Dedifferentiated amniotic fluid mesenchymal stem cell (primary cell): ENCODE measurements around the gene CHSY1.
"Not testable (repeated sequence)": the region's sequence is repeated elsewhere in the genome, so short reads cannot be mapped to it uniquely, and the experiment has no call there.

Experiments
- DNase-seq: peaks from one replicate; pipeline ENCODE4 v3.0.0-alpha.2; 2016; ENCODE audit errors: extremely low spot score

CHSY1 gene

DNA sequence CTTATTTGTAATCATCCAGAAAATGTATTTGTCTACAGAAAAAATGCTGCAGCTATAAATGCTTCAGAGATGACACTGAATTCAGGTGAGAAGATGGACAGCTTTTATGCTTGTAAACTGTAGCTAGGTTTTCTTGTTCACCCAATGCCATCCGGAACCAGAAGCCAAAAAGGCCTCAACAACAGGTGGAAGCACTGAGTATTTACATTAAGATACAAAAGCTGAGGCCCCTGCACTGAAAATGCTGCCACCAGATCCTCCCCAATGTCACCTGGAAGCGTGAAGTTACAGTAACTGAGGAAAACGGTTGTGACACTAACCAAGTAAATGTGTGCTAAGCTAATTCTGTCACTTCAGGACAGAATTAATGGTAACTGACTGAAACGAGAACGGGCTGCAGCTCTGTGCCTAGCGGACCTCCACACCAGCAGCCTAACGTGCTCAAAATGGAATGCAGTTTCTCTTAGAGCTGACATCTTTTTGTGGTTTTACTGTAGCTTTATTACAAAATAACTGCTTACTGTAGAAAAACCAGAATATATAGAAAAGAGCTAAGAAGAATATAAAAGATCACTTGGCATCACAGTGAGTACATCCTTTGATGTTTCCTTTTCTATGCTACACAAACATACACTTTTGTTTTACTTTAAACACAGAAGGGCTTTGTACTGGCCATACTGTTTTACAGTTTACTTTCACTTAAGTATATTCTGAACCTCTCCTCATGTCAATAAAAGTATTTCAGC is 7.6 kb downstream of the CHSY1 start:
- DNase-seq, result no peak

DNA sequence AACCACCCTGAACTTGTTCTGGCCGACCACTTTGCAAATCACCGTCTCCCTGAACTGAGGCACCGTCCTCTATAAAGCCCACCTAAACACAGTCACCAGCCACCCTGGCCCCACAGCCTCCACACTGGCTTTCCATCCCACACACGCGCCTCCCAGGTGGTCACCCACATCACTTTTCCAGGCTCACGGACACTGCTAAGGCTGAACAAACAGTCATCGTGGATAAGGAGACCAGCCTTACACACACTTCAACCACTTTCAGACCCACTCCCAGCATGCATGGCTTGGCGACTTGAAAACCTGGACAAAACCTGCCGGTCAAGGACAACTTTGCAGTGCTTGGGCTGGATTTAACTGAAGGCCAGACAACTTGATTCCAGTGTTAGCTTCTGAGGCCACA is 8.4 kb downstream of the CHSY1 start:
- no peak for DNase-seq

GRCh38 chr15:101242999-101243336 is 8.9 kb downstream of the CHSY1 start:
- no peak for DNase-seq

DNA sequence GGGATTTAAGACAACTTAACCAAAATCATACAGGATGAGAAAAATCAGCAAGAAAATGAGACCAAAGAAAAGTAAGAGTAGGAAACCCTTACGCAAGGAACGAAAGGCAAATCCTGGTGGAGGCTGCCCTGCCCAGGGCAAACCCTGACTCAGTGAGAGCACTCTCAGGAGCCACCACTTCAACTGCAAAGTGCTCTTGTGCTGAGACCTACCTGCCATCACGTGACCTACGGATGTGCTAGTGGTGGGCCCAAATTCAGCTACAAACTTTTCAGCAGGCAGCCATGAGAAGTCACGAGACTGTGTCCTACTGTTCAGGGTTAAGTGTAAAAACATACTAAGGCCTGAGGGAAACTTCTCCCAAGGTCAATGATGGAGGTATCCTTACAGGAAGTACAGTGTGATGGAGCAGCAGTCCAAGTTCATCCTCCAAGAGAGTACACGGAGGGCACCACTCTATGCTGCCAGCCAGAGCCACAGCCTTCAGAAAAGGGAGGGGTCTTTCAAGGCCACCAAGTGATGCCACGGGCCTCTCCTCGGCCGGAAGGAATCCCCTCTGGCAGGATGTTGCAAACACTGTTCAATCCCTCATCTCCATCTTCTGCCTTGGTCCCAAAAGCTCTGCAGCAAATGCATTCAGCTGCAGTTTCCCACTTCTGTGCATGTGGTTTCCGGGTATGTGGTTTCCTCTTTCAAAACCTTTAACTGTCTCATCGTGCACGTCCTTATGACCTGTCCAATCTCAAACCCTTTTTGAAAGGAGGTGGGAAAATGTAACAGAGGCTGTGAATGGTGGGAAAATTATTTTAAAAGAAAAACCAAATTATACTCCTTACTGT is 9.5 kb downstream of the CHSY1 start:
- DNase-seq, result no peak

DNA sequence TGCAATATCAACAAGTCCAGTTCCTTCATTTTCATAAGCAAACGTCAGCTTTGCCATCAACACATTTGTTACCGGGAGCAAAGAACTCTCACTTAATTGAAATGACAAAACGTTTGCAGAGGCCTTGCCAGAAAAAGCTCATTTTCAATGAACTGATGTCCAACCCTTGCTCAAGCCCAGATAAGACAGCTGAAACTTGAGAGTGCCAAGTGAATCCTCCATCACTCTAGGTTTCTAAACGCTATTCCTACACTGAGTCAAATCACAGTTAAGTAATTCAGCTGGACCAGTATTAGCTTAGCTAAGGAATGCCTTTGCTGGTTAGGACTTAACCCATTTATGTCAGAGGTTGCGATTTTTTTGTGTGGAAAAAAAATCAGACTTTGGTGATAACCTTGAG is 11.5 kb downstream of the CHSY1 start:
- DNase-seq, result no peak

DNA sequence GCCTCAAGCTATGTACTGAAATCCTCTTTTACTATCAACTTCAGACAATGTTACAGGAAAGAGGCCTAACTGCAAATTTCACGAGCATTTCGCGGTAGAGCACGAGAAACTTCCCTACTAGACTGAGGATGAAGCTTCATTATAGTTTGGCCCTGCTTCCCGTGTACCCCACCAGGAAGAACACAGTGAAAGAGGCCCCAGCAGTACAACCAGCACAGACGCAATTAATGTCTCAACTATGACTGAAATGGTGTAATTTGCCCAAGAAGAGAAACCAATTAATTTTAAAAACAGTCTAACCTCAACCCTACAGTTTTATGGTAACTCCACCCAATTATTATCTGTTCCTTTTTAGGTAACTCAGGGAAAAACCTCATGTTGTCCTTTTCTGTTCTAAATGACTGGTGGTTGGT is 12.1 kb downstream of the CHSY1 start:
- no peak for DNase-seq

DNA sequence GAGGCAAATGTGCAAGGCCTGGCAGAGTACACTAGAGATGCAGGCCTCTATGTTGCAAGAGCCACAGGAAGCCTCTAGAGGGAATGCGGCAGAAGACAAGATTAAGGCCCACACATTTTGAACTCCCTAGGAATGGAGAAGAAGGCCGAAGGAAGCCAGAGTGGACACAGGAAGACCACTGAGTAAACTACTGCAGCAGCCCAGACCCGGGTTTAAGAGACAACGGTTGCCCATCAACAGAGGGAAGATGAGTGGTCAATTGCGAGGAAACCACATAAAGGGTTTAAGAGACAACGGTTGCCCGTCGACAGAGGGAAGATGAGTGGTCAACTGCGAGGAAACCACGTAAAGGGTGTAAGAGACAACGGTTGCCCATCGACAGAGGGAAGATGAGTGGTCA is 14.6 kb downstream of the CHSY1 start:
- DNase-seq, result no peak

GRCh38 chr15:101233651-101234280 is 18.1 kb downstream of the CHSY1 start:
- DNase-seq, result no peak

DNA sequence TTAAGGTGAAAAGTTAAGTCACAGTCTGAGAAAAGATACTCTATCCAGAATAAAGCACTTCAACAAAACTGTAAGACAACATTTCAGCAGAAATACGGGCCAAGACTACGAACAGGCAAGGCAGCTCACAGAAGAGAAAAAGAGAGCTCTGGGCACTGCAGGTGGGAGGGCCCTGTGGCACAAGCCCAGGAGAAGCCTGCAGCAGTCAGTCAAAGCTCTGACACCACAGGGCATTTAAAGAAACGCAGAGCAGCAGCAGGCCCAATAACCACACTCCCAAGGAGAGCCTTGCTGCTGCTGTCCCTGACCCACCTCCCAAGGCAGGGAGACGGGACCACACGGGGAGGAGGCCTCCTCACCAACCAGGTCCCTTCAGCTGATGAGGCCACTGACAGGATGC is 19.2 kb downstream of the CHSY1 start:
- no peak for DNase-seq

- no peak for DNase-seq
Observed at GRCh38 chr15:101228313-101228712, 23.5 kb downstream of the CHSY1 start.

DNA sequence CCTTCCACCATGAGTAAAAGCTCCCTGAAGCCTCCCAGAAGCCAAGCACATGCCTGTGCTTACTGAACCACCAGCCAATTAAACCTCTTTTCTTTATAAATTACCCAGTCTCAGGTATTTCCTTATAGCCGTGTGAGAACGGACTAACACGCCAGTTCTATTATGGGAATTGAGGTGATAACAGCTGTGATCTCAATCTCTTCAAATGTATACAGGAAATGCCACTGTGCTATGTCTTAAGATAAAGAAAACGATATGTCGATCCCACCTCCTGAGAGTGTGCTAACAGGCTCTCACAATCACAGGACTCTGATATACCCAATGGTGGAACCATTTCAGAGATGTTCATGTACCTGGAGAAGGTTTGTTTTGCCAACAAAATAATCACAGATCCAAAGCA is 26.2 kb downstream of the CHSY1 start:
- DNase-seq, result no peak

DNA sequence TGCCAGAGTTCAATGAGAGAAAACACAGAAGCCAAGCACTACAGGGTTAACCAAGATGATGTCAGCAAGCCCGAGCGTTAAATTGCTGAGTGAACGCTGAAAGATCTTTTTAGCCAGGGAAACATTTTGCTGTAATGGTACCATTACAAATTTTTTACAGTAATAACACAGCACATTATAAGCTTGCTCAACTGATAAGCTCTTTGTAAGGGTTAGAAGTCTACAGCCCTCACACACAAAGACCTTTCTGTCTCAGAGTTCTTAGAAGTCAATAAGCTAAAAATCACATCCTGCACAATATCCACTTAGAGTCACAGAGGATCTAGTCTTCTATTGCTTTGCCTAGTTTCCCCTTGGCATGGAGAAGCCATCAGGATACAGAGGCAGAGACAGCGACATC is 29.9 kb downstream of the CHSY1 start:
- DNase-seq, result no peak

GRCh38 chr15:101220060-101220459 is 31.8 kb downstream of the CHSY1 start:
- no peak for DNase-seq

- no peak for DNase-seq
Observed at GRCh38 chr15:101219441-101219840, 32.4 kb downstream of the CHSY1 start.

- DNase-seq, result no peak
Observed at GRCh38 chr15:101217446-101217845, 34.4 kb downstream of the CHSY1 start.

DNA sequence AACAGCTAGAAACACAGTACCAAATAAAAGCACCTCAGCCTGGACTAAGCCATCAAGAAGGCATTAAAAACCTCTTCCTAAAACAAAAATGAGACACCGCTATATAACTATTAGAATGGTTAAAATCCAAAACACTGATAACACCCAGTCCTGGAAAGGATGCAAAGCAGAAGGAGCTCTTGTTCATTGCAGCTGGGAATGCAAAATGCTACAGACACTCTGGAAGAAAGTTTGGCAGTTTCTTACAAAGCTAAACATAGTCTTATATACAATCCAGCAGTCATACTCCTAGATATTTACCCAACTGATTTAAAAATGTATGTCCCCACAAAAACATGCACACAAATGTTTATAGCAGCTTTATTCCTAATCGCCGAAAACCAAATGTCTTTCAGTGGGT is 35.7 kb downstream of the CHSY1 start:
- no peak for DNase-seq

- no peak for DNase-seq
Observed at GRCh38 chr15:101215681-101216080, 36.2 kb downstream of the CHSY1 start.

DNA sequence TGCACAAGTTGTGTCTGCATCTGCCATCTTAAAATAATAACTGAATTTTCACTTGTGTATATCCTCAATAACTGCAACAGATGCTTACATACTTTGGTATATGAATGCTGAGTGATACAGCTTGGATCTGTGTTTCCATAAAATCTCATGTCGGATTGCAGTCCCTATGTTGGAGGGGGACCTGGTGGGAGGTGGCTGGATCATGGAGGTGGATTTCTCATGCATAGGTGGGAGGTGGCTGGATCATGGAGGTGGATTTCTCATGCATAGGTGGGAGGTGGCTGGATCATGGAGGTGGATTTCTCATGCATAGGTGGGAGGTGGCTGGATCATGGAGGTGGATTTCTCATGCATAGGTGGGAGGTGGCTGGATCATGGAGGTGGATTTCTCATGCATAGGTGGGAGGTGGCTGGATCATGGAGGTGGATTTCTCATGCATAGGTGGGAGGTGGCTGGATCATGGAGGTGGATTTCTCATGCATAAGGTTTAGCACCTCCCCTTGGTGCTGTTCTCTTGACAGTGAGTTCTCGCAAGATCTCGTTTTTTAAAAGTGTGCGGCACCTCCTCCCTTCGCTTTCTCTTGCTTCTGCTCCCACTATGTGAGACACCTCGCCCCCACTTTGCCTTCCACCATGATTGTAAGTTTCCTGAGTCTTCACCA is 37.3 kb downstream of the CHSY1 start:
- DNase-seq, result not testable (repeated sequence)

DNA sequence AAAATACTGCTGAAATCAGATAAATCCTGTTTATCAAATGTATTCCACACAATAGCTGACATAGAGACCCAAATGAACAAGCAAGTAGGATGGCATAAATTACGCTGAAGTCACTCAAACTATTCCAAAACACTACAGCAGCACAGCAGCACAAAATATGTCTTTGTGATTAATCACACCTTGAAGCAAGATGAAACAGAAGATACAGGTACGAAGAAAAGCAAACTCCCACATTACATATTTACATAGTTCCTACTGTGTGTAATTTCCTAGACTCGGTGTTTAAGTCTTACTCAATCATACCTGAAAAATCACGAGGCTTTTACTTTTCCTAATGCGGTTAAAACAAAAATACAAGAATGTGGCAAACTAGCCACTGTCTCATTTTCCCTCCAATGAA is 38.3 kb downstream of the CHSY1 start:
- no peak for DNase-seq

DNA sequence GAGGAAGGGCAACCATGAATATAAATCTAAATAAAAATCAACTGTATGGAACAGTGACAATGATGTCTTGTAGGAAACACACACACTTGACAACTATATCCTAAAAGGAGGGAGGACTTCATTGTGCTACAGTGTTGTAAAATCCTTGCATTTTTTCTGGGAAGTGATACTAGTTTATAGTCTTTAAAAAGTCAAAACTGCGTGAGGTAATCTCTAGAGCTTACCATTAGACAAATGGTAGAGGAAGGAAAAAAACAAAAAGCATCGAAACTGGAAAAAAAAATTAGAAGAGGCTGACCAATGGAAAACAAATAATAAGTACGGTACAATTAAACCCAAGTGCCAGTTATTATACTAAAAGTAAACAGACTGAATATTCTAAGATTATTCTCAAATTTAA is 38.7 kb downstream of the CHSY1 start:
- no peak for DNase-seq

DNA sequence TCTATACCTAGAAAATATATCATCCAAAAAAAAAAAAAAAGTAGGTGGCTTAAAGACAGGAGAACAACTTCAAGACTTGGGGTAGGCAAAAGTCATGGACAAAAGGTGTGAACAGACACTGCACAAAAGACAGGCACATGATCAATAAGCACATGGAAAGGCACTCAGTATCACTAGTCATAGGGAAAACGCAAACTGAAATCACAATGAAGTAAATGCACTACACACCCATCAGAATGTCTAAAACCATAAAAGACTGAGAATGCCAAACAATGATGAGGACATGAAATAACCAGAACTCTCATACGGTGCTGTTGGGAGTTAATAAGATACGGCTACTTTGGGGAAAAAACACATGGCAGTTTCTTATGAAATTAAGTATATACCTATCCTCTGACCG is 40.0 kb downstream of the CHSY1 start:
- no peak for DNase-seq

DNA sequence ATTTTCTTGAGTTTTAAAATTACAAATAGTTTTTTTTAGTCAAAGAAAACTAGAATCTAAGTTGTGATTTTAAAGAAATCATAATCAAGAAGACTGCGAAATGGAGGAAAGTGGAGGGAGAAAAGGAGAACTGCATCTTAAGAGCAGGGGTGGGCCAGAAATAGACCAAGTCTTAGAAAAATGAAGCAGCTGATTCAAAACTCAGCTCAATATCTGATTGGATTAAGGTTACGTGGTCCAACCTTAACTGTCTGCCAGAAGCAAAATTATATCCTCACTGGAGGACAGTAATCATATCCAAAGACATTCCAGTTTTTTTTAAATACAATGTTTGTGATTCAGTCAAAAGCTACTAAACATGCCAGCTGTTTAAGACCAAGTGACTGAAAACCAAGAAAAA is 41.4 kb downstream of the CHSY1 start:
- DNase-seq, result peak; percentile 26
